ENCODE measurements around the gene RAB25.
A peak's percentile ranks its signal among the peaks of the same experiment; 100 is the strongest.

RAB25 gene

DNA sequence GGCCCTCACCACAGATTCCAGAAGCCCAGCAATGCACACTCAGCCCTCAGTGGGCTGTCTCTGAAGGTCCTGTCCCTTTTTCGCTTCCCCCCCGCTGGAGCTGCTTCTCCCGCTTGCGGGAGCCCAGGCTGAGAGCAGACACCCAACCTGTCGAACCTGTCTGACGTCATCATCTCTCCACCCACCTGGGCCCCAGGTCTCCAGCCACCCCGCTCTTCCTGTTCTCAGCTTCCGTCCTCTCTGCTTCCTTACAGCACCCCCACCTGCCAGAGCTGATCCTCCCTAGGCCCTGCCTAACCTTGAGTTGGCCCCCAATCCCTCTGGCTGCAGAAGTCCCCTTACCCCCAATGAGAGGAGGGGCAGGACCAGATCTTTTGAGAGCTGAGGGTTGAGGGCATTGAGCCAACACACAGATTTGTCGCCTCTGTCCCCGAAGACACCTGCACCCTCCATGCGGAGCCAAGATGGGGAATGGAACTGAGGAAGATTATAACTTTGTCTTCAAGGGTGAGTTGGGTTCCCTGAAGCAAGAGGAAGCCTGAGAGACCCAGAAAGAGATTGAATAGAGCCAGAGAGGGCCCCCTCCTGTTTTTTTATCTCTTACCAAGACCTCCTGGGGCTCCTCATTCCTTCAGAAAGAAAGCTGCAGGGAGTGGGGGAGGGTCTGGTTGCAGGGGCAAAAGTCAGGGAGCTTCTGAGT is at the start of gene RAB25:
Gene RAB25 (plus strand): TSS at position 224 of the 700 bp plus-strand sequence. CDS start 241 bp downstream, at position 465.
- no peak for TF ChIP-seq YY1 (IDR thresholded peaks at IDR 0.05; ENCODE audit: insufficient read depth, insufficient read length)
- TF ChIP-seq ZNF274 (IDR thresholded peaks at IDR 0.05; ENCODE audit: low read depth, low read length) = no peak
- TF ChIP-seq SUZ12 (IDR thresholded peaks at IDR 0.05; ENCODE audit: extremely low read depth, insufficient read depth, insufficient read length) = no peak
- peak within 1 kb of the TSS; percentile 54 for H3K9ac ChIP-seq (ENCODE audit: insufficient read length, low read depth)
- peaks cover 28% of the 10 kb centered on the region for H3K4me1 ChIP-seq (ENCODE audit: insufficient read depth, insufficient read length)
- peak; percentile 85 for DNase-seq (ENCODE audit: low read depth, low spot score)
- no peaks in the 10 kb centered on the region for H3K9me3 ChIP-seq (ENCODE audit: insufficient read depth, low read length)
- H3K27me3 ChIP-seq (ENCODE audit: insufficient read depth, insufficient read length) = no peaks in the 10 kb centered on the region
- H3K4me3 ChIP-seq (ENCODE audit: insufficient read length, low read depth) = peak within 1 kb of the TSS; percentile 27
- H3K36me3 ChIP-seq (ENCODE audit: insufficient read depth, insufficient read length, low read length) = peaks cover 32% of the 10 kb centered on the region

DNA sequence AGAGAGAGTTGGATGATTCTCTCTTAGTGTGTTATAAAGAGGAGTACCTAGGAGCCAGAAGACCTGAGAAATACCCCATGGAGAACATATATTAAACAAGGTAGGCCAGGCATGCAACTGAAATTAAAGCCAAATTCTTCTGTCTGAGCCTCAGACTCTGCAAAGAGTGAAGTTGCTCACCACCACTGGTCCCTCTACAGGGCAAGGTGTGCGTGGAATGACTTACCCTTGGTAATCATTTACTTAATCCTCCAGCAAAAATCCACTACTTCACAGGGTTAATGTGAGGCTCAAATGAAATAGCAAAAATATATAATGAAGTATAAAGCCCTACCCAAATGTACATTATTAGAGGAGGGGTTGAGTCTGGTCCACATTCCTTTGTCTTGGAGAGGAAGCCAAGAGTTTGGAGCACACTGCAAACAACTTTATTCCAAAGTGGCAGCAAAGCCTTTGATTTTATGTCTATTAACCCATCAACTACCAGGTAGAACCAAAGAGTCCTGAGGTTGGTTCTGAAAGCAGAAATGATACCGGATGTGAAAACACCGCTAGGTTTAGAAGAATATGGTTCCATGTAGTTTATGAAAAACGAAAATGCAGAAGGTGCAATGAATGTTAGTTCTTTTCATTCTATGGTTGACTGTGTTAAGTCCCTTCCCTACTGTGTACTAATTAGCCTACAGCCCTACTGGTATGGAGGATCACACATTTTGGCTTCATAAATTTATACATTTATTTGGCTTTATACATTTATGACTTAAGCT is 48.7 kb upstream of the RAB25 start:
- no peak overlapping the region for H3K9ac ChIP-seq (ENCODE audit: insufficient read length, low read depth)
- no peaks in the 10 kb centered on the region for H3K9me3 ChIP-seq (ENCODE audit: insufficient read depth, low read length)
- H3K27me3 ChIP-seq (ENCODE audit: insufficient read depth, insufficient read length) = no peaks in the 10 kb centered on the region
- H3K4me3 ChIP-seq (ENCODE audit: insufficient read length, low read depth) = no peak overlapping the region
- peaks cover 76% of the 10 kb centered on the region for H3K36me3 ChIP-seq (ENCODE audit: insufficient read depth, insufficient read length, low read length)
- peaks cover 11% of the 10 kb centered on the region for H3K4me1 ChIP-seq (ENCODE audit: insufficient read depth, insufficient read length)
- no peak for DNase-seq (ENCODE audit: low read depth, low spot score)
- TF ChIP-seq YY1 (IDR thresholded peaks at IDR 0.05; ENCODE audit: insufficient read depth, insufficient read length) (no peak), ZNF274 (IDR thresholded peaks at IDR 0.05; ENCODE audit: low read depth, low read length) (no peak), SUZ12 (IDR thresholded peaks at IDR 0.05; ENCODE audit: extremely low read depth, insufficient read depth, insufficient read length) (no peak)

DNA sequence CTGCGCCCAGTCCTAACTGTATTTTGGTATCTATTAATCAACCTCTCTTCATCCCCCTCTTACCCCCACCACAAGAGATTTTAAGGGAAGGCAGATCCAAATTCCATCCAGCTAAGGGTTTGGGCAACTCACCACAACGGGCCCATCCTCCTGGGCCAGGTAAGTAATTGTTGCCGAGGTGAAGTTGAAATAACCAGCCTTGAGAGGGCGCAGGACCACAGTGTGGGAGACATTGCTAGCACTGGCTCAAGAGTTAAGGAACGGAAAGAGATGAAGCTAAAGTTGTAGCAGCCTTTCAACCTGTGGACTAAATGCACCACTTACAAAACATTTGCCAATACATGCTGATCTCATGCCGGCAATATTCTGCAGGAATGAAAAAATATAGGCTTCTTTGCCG is 46.1 kb upstream of the RAB25 start:
- DNase-seq (ENCODE audit: low read depth, low spot score) = no peak
- Histone ChIP-seq H3K36me3 (ENCODE audit: insufficient read depth, insufficient read length, low read length) (peaks cover 86% of the 10 kb centered on the region), H3K9me3 (ENCODE audit: insufficient read depth, low read length) (no peaks in the 10 kb centered on the region), H3K9ac (ENCODE audit: insufficient read length, low read depth) (no peak overlapping the region), H3K4me1 (ENCODE audit: insufficient read depth, insufficient read length) (peaks cover 6% of the 10 kb centered on the region), H3K27me3 (ENCODE audit: insufficient read depth, insufficient read length) (no peaks in the 10 kb centered on the region), H3K4me3 (ENCODE audit: insufficient read length, low read depth) (no peak overlapping the region)
- no peak for TF ChIP-seq ZNF274 (IDR thresholded peaks at IDR 0.05; ENCODE audit: low read depth, low read length)
- TF ChIP-seq SUZ12 (IDR thresholded peaks at IDR 0.05; ENCODE audit: extremely low read depth, insufficient read depth, insufficient read length) = no peak
- no peak for TF ChIP-seq YY1 (IDR thresholded peaks at IDR 0.05; ENCODE audit: insufficient read depth, insufficient read length)

DNA sequence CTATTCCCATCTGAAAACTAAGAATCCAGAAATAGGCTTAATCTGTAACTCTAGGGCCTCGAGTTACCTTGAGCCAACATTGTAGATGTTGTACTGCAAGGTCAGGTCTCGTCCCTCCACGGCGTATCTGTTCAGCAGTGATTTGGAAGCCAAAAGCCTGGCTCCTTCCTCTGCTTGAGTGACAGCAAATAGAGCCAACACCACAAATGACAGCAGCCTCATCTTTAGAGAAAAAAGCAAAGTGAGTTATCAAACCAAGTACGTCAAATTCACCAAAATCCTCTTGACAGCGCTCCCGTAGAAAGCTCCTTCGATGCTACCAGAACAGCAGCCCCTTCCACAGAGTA is 41.0 kb upstream of the RAB25 start:
- Histone ChIP-seq H3K4me3 (ENCODE audit: insufficient read length, low read depth) (peak overlapping the region; percentile 92), H3K9me3 (ENCODE audit: insufficient read depth, low read length) (no peaks in the 10 kb centered on the region), H3K36me3 (ENCODE audit: insufficient read depth, insufficient read length, low read length) (peaks cover 42% of the 10 kb centered on the region), H3K4me1 (ENCODE audit: insufficient read depth, insufficient read length) (peaks cover 2% of the 10 kb centered on the region), H3K9ac (ENCODE audit: insufficient read length, low read depth) (peak overlapping the region; percentile 91), H3K27me3 (ENCODE audit: insufficient read depth, insufficient read length) (peaks cover 5% of the 10 kb centered on the region)
- DNase-seq (ENCODE audit: low read depth, low spot score) = no peak
- TF ChIP-seq ZNF274 (IDR thresholded peaks at IDR 0.05; ENCODE audit: low read depth, low read length) = no peak
- no peak for TF ChIP-seq SUZ12 (IDR thresholded peaks at IDR 0.05; ENCODE audit: extremely low read depth, insufficient read depth, insufficient read length)
- no peak for TF ChIP-seq YY1 (IDR thresholded peaks at IDR 0.05; ENCODE audit: insufficient read depth, insufficient read length)

DNA sequence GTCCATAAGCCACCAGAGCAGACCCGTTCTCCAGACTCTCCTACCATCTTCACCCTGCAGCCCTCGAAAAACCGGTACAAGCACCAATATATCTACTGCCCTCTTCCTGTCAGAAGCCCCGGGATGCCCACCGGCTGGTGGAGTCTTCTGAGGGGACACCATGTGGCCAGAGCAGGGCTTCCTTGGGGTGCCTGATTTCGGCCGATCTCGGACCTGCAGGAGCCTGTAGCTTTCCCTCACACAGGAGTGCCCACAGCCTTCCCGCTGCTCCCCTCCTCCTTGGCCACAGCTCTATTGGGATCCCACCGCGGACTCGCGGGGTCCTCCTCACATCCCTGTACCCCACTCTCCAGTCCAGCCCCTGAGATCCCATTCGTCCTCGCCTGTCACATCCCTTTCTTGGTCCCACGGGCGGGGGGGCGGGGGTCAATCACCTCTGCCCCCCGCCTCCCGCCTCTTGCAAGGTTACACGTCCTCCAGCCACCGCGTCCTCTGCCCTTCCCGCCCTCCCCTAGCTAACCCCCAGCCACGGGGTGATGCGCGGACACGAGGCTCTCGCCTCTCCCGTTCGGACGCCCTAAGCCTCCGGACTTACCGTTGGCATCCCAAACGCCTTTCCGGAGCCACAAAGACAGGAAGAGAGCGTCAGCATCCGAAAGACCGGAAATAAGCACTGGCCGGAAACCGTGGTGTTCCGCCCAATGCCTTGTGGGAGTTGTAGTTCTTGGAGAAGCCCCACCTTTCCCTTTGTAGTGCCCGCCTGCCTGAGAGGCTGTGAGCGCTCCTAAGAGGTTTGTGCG is 40.5 kb upstream of the RAB25 start, which contains the start of gene SSR2:
Gene SSR2 (minus strand): TSS at position 659 of the 800 bp plus-strand sequence. CDS start 784 bp downstream, outside the sequence.
- peaks cover 5% of the 10 kb centered on the region for H3K27me3 ChIP-seq (ENCODE audit: insufficient read depth, insufficient read length)
- peaks cover 2% of the 10 kb centered on the region for H3K4me1 ChIP-seq (ENCODE audit: insufficient read depth, insufficient read length)
- no peak for TF ChIP-seq ZNF274 (IDR thresholded peaks at IDR 0.05; ENCODE audit: low read depth, low read length)
- TF ChIP-seq YY1 (IDR thresholded peaks at IDR 0.05; ENCODE audit: insufficient read depth, insufficient read length) = no peak
- no peak for TF ChIP-seq SUZ12 (IDR thresholded peaks at IDR 0.05; ENCODE audit: extremely low read depth, insufficient read depth, insufficient read length)
- H3K4me3 ChIP-seq (ENCODE audit: insufficient read length, low read depth) = peak within 1 kb of the TSS; percentile 92
- H3K9ac ChIP-seq (ENCODE audit: insufficient read length, low read depth) = peak within 1 kb of the TSS; percentile 91
- no peaks in the 10 kb centered on the region for H3K9me3 ChIP-seq (ENCODE audit: insufficient read depth, low read length)
- peak; percentile 92 for DNase-seq (ENCODE audit: low read depth, low spot score)
- H3K36me3 ChIP-seq (ENCODE audit: insufficient read depth, insufficient read length, low read length) = peaks cover 39% of the 10 kb centered on the region

DNA sequence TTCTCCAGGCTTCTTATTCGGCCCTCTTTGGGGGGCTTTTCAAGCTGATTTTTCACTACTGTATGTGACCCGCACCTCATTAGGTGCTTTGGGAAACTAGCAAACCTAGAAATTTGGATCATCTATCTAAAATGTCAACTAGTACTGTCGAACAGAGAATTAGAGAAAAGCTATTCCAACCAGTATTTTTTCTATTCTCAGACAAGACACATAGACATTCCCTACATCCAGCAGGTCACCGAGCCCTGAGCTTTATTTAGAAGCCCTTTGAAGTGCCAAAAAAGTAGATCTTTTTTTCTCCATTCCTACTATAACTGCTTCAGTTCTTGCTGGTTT is 39.9 kb upstream of the RAB25 start:
- peak overlapping the region; percentile 92 for H3K4me3 ChIP-seq (ENCODE audit: insufficient read length, low read depth)
- H3K9ac ChIP-seq (ENCODE audit: insufficient read length, low read depth) = peak overlapping the region; percentile 91
- H3K27me3 ChIP-seq (ENCODE audit: insufficient read depth, insufficient read length) = peaks cover 5% of the 10 kb centered on the region
- no peaks in the 10 kb centered on the region for H3K9me3 ChIP-seq (ENCODE audit: insufficient read depth, low read length)
- H3K4me1 ChIP-seq (ENCODE audit: insufficient read depth, insufficient read length) = peaks cover 2% of the 10 kb centered on the region
- peaks cover 37% of the 10 kb centered on the region for H3K36me3 ChIP-seq (ENCODE audit: insufficient read depth, insufficient read length, low read length)
- TF ChIP-seq ZNF274 (IDR thresholded peaks at IDR 0.05; ENCODE audit: low read depth, low read length) (no peak), SUZ12 (IDR thresholded peaks at IDR 0.05; ENCODE audit: extremely low read depth, insufficient read depth, insufficient read length) (no peak), YY1 (IDR thresholded peaks at IDR 0.05; ENCODE audit: insufficient read depth, insufficient read length) (no peak)
- DNase-seq (ENCODE audit: low read depth, low spot score) = no peak
